ENCODE measurements around the gene HLA-DOA. TPM values are rescaled to one million over a fixed set of nuclear protein-coding genes. Genes with fewer than 3 reads are reported as not detected.
A peak's percentile ranks its signal among the peaks of the same experiment; 100 is the strongest.

HLA-DOA gene
- total RNA-seq, 3 donors from 2014 or later (not counting 1 experiment from before 2014, with no cell fraction given): 1.2 to 4.3 (median 3.6) TPM

- Histone ChIP-seq H3K9me3 (ENCODE audit: control insufficient read depth, insufficient read depth, low read length) (no peaks in the 10 kb centered on the region), H3K4me3 (ENCODE audit: low read length) (peak overlapping the region; percentile 91), H3K27ac (ENCODE audit: low read length) (peak overlapping the region; percentile 21), H3K36me3 (ENCODE audit: control insufficient read depth, insufficient read depth, low read length) (peaks cover 67% of the 10 kb centered on the region), H3K4me1 (ENCODE audit: control insufficient read depth, insufficient read depth, low read length) (peaks cover 38% of the 10 kb centered on the region), H3K27me3 (ENCODE audit: control insufficient read depth, insufficient read depth, low read length) (no peaks in the 10 kb centered on the region)
- DNase-seq: peak in 1 of 2 donors; percentile 29
- intact Hi-C loops (cut with micrococcal nuclease): loop anchor here (5.0 kb wide), 2 partner anchors 777 to 797 kb away; partner anchors contain the start of genes AGPAT1 and RNF5
- Mint-ChIP-seq H3K27me3 (ENCODE audit: low read depth in 2 of 2) (no peaks in the 10 kb centered on the region), H3K4me3 (peak overlapping the region; percentile 96), H3K27ac (peak overlapping the region; percentile 91 to 97), H3K36me3 (peaks cover 46% of the 10 kb centered on the region), H3K9me3 (no peaks in the 10 kb centered on the region), H3K4me1 (peaks cover 76 to 88% of the 10 kb centered on the region in 2 donors)
- WGBS (ENCODE audit: insufficient coverage): 19% methylated on average over 11 of the region's 14 CpGs
- ATAC-seq: no peak
- TF ChIP-seq CTCF (IDR thresholded peaks at IDR 0.05): no peak
These were observed 34.7 kb downstream of the HLA-DOA start for GRCh38 chr6:32974541-32975308.

- Histone ChIP-seq H3K27me3 (ENCODE audit: control insufficient read depth, insufficient read depth, low read length) (no peaks in the 10 kb centered on the region), H3K36me3 (ENCODE audit: control insufficient read depth, insufficient read depth, low read length) (peaks cover 60% of the 10 kb centered on the region), H3K9me3 (ENCODE audit: control insufficient read depth, insufficient read depth, low read length) (no peaks in the 10 kb centered on the region), H3K4me1 (ENCODE audit: control insufficient read depth, insufficient read depth, low read length) (peaks cover 45% of the 10 kb centered on the region), H3K4me3 (ENCODE audit: low read length) (peak overlapping the region; percentile 91), H3K27ac (ENCODE audit: low read length) (peak overlapping the region; percentile 85)
- Mint-ChIP-seq H3K36me3 (peaks cover 42% of the 10 kb centered on the region), H3K9me3 (no peaks in the 10 kb centered on the region), H3K27ac (peak overlapping the region; percentile 91 to 97), H3K4me3 (peak overlapping the region; percentile 96), H3K27me3 (ENCODE audit: low read depth in 2 of 2) (no peaks in the 10 kb centered on the region), H3K4me1 (peaks cover 76 to 88% of the 10 kb centered on the region in 2 donors)
- ATAC-seq (no peak), DNase-seq (peak in 1 of 2 donors; percentile 79)
- no CpG with 5 or more reads among the region's 4 CpGs for WGBS (ENCODE audit: insufficient coverage)
- intact Hi-C loops (cut with micrococcal nuclease): loop anchor here (5.0 kb wide), 2 partner anchors 777 to 797 kb away; partner anchors contain the start of genes AGPAT1 and RNF5
- no peak for TF ChIP-seq CTCF (IDR thresholded peaks at IDR 0.05)
These were observed 35.4 kb downstream of the HLA-DOA start for GRCh38 chr6:32974016-32974333.

GRCh38 chr6:32973144-32974015 lies 36.0 kb downstream of the HLA-DOA start:
- DNase-seq (peak; percentile 56 to 91), ATAC-seq (no peak)
- peak overlapping the region; percentile 96 for H3K4me3 Mint-ChIP-seq
- peaks cover 45% of the 10 kb centered on the region for H3K4me1 ChIP-seq (ENCODE audit: control insufficient read depth, insufficient read depth, low read length)
- no peaks in the 10 kb centered on the region for H3K27me3 ChIP-seq (ENCODE audit: control insufficient read depth, insufficient read depth, low read length)
- H3K27me3 Mint-ChIP-seq (ENCODE audit: low read depth in 2 of 2): no peaks in the 10 kb centered on the region
- H3K27ac Mint-ChIP-seq: peak overlapping the region; percentile 91 to 97
- WGBS (ENCODE audit: insufficient coverage): 0% methylated on average over 23 of the region's 23 CpGs
- H3K9me3 Mint-ChIP-seq: no peaks in the 10 kb centered on the region
- peaks cover 54% of the 10 kb centered on the region for H3K36me3 ChIP-seq (ENCODE audit: control insufficient read depth, insufficient read depth, low read length)
- no peaks in the 10 kb centered on the region for H3K9me3 ChIP-seq (ENCODE audit: control insufficient read depth, insufficient read depth, low read length)
- H3K27ac ChIP-seq (ENCODE audit: low read length): peak overlapping the region; percentile 85
- peaks cover 42% of the 10 kb centered on the region for H3K36me3 Mint-ChIP-seq
- intact Hi-C loops (cut with micrococcal nuclease): loop anchor here (2.0 to 5.0 kb wide), 5 partner anchors 33 to 796 kb away; partner anchors contain the start of genes AGPAT1, HLA-DMB, PSMB8 and RNF5
- peak overlapping the region; percentile 91 for H3K4me3 ChIP-seq (ENCODE audit: low read length)
- peaks cover 76 to 84% of the 10 kb centered on the region in 2 donors for H3K4me1 Mint-ChIP-seq
- TF ChIP-seq CTCF (IDR thresholded peaks at IDR 0.05): no peak
